GM04503 (cell line): ENCODE results near the gene CSNK1E.
A peak's percentile ranks its signal among the peaks of the same experiment; 100 is the strongest.

ENCODE experiments used
- DNase-seq: peaks from one replicate; pipeline ENCODE4 v3.0.0-alpha.2; 2012; ENCODE audit warnings: low read depth

The CSNK1E gene

DNA sequence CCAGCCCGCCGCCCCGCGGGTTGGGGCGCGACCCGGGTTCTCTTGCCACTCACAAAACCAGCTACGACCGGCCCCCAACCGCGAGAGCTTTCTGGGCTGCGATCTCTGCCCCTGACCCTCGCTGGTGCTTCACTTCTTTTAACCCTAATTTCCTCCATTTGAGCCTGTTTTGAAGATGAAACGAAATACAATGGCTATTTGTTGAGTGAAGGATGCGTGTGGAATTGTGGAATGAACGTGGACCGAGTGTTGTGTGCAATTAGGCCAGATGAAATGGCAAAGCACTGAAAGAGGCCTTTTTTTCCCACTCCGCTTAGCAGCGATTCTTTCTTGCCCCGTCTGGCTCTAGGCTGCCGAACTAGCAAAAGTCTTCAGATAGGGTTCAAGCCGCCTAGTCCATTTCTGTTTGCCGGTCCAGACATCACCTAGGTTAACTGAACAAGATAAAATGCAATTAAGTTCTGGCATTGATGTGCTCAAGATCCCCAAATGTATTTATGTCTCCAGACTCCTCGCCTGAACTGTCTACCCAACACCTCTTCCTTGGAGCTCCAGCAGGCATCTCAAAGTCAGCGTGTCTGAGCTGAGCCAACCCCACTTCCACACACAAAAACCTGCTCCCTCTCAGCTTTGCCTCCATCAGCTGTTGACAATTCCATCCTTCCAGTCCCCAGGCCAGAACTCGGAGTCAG lies 44.0 kb downstream of the CSNK1E start:
- no peak for DNase-seq

GRCh38 chr22:38272373-38273134 lies 44.7 kb downstream of the CSNK1E start, which contains the start of gene TMEM184B:
Gene TMEM184B, minus strand, starts transcription at chr22:38273010. Its CDS starts 25,049 bp downstream, at chr22:38247961.
- no peak for DNase-seq

GRCh38 chr22:38271927-38272372 lies 45.3 kb downstream of the CSNK1E start:
- no peak for DNase-seq

DNA sequence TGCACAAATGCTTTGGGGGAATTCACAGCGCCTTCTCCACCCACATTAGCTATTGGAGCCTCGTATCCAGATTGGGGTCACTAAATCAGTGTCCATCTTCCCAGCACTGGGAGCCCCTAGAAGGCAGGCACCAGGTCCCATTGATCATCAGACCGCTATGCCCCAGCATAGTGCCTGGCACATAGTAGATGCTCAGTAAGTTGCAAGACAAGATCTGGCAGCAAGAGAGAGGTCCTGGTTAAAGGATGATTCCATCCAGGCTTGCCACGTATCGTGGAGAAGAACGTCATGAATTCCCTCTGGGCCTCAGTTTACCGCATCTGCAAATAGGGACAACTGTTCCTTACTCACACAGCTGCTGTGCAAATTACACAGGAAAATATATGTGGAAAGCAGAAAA lies 46.1 kb downstream of the CSNK1E start:
- no peak for DNase-seq

- no peak for DNase-seq
Measured at GRCh38 chr22:38270091-38270992, 46.9 kb downstream of the CSNK1E start.

DNA sequence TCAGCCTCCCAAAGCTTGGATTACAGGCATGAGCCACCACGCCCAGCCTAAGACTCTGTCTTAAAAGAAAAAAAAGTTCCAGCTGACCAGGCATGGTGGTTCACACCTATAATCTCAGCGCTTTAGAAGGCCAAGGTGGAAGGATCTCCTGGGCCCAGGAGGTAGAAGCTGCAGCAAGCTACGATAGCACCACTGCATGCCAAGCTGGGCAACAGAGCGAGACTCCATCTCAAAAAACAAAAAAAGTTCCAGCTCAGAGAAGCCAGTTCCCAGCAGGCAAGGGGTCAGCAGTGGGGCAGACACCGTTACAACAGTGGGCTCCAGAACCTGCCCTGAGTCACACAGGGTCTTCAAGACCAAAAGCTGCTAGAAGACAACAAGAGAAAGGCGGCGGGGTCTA lies 47.8 kb downstream of the CSNK1E start:
- no peak for DNase-seq

DNA sequence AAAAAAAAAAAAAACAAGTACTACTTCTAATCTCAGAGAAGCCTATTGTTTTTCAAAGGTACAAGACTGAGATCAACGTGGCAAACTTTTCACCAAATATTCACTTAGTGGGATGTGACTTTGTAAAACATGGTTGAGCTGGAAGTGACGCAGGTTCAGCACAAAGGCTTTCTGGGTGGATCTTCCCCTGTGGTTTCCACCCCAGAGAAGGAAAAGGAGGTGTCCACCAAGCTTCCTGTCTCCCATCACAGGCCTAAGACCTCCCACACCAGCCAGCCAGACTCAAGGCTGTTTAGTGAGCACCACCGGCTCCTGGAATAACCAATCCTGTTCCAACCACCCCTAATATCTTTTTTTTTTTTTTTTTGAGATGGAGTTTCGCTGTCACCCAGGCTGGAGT lies 50.1 kb downstream of the CSNK1E start:
- DNase-seq = no peak

GRCh38 chr22:38266120-38266519 lies 51.1 kb downstream of the CSNK1E start:
- no peak for DNase-seq

- no peak for DNase-seq
Measured at GRCh38 chr22:38264322-38264843, 52.9 kb downstream of the CSNK1E start.

GRCh38 chr22:38262051-38262795 lies 55.0 kb downstream of the CSNK1E start:
- DNase-seq = no peak

DNA sequence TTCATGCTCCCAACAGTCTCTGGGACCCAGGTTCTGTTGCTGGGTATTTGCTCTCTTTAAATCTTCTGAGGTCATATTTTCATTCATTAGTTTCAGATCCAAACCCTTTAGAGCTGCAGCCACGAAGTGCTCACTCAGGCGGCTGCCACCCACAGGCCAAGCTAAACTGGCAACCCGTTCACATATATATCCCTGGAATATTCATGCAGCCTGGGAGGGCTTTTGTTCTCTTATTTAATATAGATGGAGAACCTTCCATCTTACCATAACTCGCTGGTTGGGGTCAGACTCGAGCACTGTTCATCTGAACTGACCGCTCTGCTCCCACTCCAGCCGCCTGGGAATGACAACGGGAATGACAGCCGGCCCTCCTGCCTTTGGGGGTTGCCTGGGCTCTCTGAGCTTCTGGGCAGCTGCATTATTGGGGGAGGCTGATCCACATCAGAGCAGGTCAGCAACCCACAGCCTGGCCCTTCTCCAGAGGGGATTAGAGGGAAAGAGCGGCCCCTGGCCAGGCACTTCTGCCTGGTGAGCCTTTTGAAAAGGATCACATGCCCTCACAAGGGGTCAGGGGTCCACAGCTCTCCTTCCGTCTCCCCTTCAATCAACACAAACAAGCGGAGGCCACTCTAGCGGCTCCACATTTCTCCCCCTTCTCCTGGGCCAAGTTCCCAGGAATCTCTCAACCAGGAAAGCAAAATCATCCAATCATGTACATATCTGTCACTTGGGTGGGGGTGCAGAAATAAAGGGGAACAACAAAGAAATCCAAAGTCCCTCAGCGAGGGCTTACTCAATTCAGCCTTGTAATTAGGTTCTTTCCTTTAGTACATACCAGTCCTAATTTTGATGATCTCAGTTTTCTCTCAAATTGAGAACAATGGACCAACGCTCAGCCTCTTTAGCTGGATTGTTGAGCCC lies 56.2 kb downstream of the CSNK1E start:
- DNase-seq = no peak

GRCh38 chr22:38259370-38259769 lies 57.9 kb downstream of the CSNK1E start:
- no peak for DNase-seq

DNA sequence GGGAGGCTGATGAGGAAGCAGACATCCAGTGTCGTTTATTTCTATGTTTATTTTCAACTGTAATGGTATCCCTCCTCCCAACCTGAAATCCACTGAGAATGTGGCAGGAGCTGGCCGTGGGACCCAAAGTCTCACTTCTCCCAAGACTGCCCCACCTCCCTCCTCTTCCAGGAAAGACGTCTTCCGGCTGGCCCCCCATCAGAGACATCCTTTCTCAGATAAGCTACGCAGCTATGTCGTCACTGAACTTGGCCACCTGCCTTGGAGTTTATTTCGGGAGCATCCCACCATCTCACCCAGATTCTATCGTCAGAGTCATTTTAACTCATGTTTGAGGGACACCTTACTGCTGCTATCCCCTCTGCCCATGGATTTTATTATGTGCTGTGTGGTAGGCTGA lies 58.3 kb downstream of the CSNK1E start:
- no peak for DNase-seq

- DNase-seq = no peak
Measured at GRCh38 chr22:38257650-38258250, 59.5 kb downstream of the CSNK1E start.

- DNase-seq = peak; percentile 59
Measured at GRCh38 chr22:38257181-38257580, 60.1 kb downstream of the CSNK1E start.

GRCh38 chr22:38255697-38256096 lies 61.5 kb downstream of the CSNK1E start:
- no peak for DNase-seq

GRCh38 chr22:38251341-38251692 lies 65.9 kb downstream of the CSNK1E start:
- no peak for DNase-seq

- no peak for DNase-seq
Measured at GRCh38 chr22:38250643-38251340, 66.4 kb downstream of the CSNK1E start.
